GM21515 (cell line): ENCODE results near the gene LDLR.
"Not testable (repeated sequence)": the region's sequence is repeated elsewhere in the genome, so short reads cannot be mapped to it uniquely, and the experiment has no call there.

Experiments used
- ATAC-seq: cut with Tn5 transposase; IDR thresholded peaks from one replicate; pipeline ENCODE4 v1.9.1; 2021; ENCODE audit not compliant: unreplicated experiment

The LDLR gene

GRCh38 chr19:11103667-11104066 lies 14.4 kb downstream of the LDLR start:
- ATAC-seq = not testable (repeated sequence)

- ATAC-seq = no peak
Measured at GRCh38 chr19:11105014-11105636, 15.9 kb downstream of the LDLR start.

- no peak for ATAC-seq
Measured at GRCh38 chr19:11106477-11106876, 17.2 kb downstream of the LDLR start.

GRCh38 chr19:11108746-11109145 lies 19.5 kb downstream of the LDLR start:
- no peak for ATAC-seq

- no peak for ATAC-seq
Measured at GRCh38 chr19:11111117-11111770, 22.0 kb downstream of the LDLR start.

GRCh38 chr19:11111771-11112144 lies 22.5 kb downstream of the LDLR start:
- no peak for ATAC-seq

GRCh38 chr19:11113140-11113708 lies 24.0 kb downstream of the LDLR start:
- ATAC-seq = no peak

- no peak for ATAC-seq
Measured at GRCh38 chr19:11115042-11115441, 25.8 kb downstream of the LDLR start.

GRCh38 chr19:11115895-11116446 lies 26.7 kb downstream of the LDLR start:
- ATAC-seq = no peak

- ATAC-seq = no peak
Measured at GRCh38 chr19:11116507-11116906, 27.2 kb downstream of the LDLR start.

- ATAC-seq = not testable (repeated sequence)
Measured at GRCh38 chr19:11121963-11122362, 32.7 kb downstream of the LDLR start.

GRCh38 chr19:11123114-11123513 lies 33.9 kb downstream of the LDLR start:
- ATAC-seq = no peak

- ATAC-seq = not testable (repeated sequence)
Measured at GRCh38 chr19:11124157-11124556, 34.9 kb downstream of the LDLR start.

GRCh38 chr19:11125994-11126685 lies 36.9 kb downstream of the LDLR start:
- ATAC-seq = no peak

GRCh38 chr19:11127905-11128304 lies 38.6 kb downstream of the LDLR start:
- ATAC-seq = no peak

GRCh38 chr19:11130824-11131455 lies 41.7 kb downstream of the LDLR start:
- ATAC-seq = no peak

- ATAC-seq = no peak
Measured at GRCh38 chr19:11131471-11131870, 42.2 kb downstream of the LDLR start.

- ATAC-seq = no peak
Measured at GRCh38 chr19:11136400-11137101, 47.3 kb downstream of the LDLR start.

- no peak for ATAC-seq
Measured at GRCh38 chr19:11137542-11138384, 48.5 kb downstream of the LDLR start.
